ENCODE measurements around the gene CDC42. TPM values are rescaled to one million over a fixed set of nuclear protein-coding genes. Genes with fewer than 3 reads are reported as not detected.

CDC42 gene
- polyA plus RNA-seq, 1 donor from 2014 or later, result 913 TPM

- no peak overlapping the region for H3K4me3 ChIP-seq (ENCODE audit: low read length)
- no peaks in the 10 kb centered on the region for H3K9me2 ChIP-seq (ENCODE audit: insufficient read depth, low read length)
- no peaks in the 10 kb centered on the region for H3F3A ChIP-seq (ENCODE audit: insufficient read depth, low read length, poor library complexity, severe bottlenecking)
- H3K9me3 ChIP-seq (ENCODE audit: low read length), result no peaks in the 10 kb centered on the region
- TF ChIP-seq EZH2 (IDR thresholded peaks at IDR 0.05; ENCODE audit: borderline replicate concordance, insufficient read depth, low read length, poor library complexity, severe bottlenecking) (no peak), TAF1 (IDR thresholded peaks at IDR 0.05; ENCODE audit: low read depth) (no peak), RAD21 (conservative IDR thresholded peaks at IDR 0.05) (peak; percentile 79), SMC3 (conservative IDR thresholded peaks at IDR 0.05; ENCODE audit: poor library complexity) (peak; percentile 77), EP300 (conservative IDR thresholded peaks at IDR 0.05; ENCODE audit: poor library complexity, severe bottlenecking) (no peak), POLR2AphosphoS5 (IDR thresholded peaks at IDR 0.05) (no peak), MXI1 (conservative IDR thresholded peaks at IDR 0.05; ENCODE audit: poor library complexity, severe bottlenecking) (no peak)
- TF ChIP-seq, protein P1, sequence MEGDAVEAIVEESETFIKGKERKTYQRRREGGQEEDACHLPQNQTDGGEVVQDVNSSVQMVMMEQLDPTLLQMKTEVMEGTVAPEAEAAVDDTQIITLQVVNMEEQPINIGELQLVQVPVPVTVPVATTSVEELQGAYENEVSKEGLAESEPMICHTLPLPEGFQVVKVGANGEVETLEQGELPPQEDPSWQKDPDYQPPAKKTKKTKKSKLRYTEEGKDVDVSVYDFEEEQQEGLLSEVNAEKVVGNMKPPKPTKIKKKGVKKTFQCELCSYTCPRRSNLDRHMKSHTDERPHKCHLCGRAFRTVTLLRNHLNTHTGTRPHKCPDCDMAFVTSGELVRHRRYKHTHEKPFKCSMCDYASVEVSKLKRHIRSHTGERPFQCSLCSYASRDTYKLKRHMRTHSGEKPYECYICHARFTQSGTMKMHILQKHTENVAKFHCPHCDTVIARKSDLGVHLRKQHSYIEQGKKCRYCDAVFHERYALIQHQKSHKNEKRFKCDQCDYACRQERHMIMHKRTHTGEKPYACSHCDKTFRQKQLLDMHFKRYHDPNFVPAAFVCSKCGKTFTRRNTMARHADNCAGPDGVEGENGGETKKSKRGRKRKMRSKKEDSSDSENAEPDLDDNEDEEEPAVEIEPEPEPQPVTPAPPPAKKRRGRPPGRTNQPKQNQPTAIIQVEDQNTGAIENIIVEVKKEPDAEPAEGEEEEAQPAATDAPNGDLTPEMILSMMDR (IDR thresholded peaks at IDR 0.05; ENCODE audit: poor library complexity, severe bottlenecking), result peak; percentile 72
- no peaks in the 10 kb centered on the region for H3K36me3 ChIP-seq (ENCODE audit: insufficient read depth, low read length)
- no peaks in the 10 kb centered on the region for H3K79me2 ChIP-seq (replicated peaks; ENCODE audit: insufficient read depth, low read length)
- H3K4me2 ChIP-seq (ENCODE audit: low read length), result no peak overlapping the region
- no peaks in the 10 kb centered on the region for H3K27me3 ChIP-seq (ENCODE audit: insufficient read depth, low read depth, low read length)
- H3K27ac ChIP-seq (ENCODE audit: low read length), result no peak overlapping the region
- no peak overlapping the region for H2AFZ ChIP-seq (ENCODE audit: low read depth, low read length)
- H3K9ac ChIP-seq (ENCODE audit: low read length), result no peak overlapping the region
- H4K20me1 ChIP-seq (ENCODE audit: insufficient read depth), result no peaks in the 10 kb centered on the region
Observed at GRCh38 chr1:22131875-22132486, 79.5 kb downstream of the CDC42 start.

DNA sequence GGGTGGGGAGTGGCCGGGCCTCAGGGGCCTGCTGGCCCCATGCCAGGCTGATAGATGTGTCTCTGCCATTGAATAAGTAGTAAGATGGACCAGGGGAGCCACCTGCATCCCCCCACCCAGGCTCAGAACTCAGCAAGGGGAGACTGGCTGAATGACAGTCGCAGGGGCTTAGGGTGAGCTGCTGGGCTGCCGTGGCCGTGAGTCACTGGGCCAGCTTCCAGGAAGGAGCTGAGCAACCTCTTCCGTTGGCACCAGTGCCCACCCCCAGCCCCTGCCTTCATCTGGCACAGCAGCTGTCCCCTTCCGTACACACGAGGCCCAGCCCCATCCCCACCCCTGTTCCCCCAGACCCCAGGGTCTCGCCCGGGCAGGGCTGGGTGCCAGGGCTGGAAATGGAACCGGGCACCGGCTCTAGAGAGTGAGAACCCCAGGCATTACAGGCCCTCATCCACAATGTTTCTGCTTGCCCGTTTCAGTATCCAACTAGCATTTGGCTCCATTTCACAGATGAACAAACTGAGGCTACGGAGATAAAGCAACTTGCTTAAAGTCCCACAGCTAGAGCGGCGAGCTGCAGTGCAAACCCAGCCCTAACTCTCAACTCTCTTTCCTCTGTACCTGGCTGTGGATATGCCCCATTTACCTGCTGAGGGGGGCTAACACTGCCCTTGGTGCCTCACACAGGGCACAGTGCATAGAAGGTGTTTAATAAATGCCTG is 80.2 kb downstream of the CDC42 start:
- no peaks in the 10 kb centered on the region for H3F3A ChIP-seq (ENCODE audit: insufficient read depth, low read length, poor library complexity, severe bottlenecking)
- no peak overlapping the region for H3K27ac ChIP-seq (ENCODE audit: low read length)
- no peak overlapping the region for H3K4me2 ChIP-seq (ENCODE audit: low read length)
- H3K9ac ChIP-seq (ENCODE audit: low read length), result no peak overlapping the region
- H3K27me3 ChIP-seq (ENCODE audit: insufficient read depth, low read depth, low read length), result no peaks in the 10 kb centered on the region
- H3K36me3 ChIP-seq (ENCODE audit: insufficient read depth, low read length), result no peaks in the 10 kb centered on the region
- no peaks in the 10 kb centered on the region for H4K20me1 ChIP-seq (ENCODE audit: insufficient read depth)
- H3K9me3 ChIP-seq (ENCODE audit: low read length), result no peaks in the 10 kb centered on the region
- no peaks in the 10 kb centered on the region for H3K79me2 ChIP-seq (replicated peaks; ENCODE audit: insufficient read depth, low read length)
- no peak overlapping the region for H2AFZ ChIP-seq (ENCODE audit: low read depth, low read length)
- no peak overlapping the region for H3K4me3 ChIP-seq (ENCODE audit: low read length)
- no peak for TF ChIP-seq EP300 (conservative IDR thresholded peaks at IDR 0.05; ENCODE audit: poor library complexity, severe bottlenecking)
- TF ChIP-seq TAF1 (IDR thresholded peaks at IDR 0.05; ENCODE audit: low read depth), result no peak
- no peak for TF ChIP-seq EZH2 (IDR thresholded peaks at IDR 0.05; ENCODE audit: borderline replicate concordance, insufficient read depth, low read length, poor library complexity, severe bottlenecking)
- TF ChIP-seq, protein P1 (IDR thresholded peaks at IDR 0.05; ENCODE audit: poor library complexity, severe bottlenecking), result no peak
- no peak for TF ChIP-seq RAD21 (conservative IDR thresholded peaks at IDR 0.05)
- no peak for TF ChIP-seq SMC3 (conservative IDR thresholded peaks at IDR 0.05; ENCODE audit: poor library complexity)
- no peak for TF ChIP-seq MXI1 (conservative IDR thresholded peaks at IDR 0.05; ENCODE audit: poor library complexity, severe bottlenecking)
- TF ChIP-seq REST (IDR thresholded peaks at IDR 0.05; ENCODE audit: borderline replicate concordance), result no peak
- no peak for TF ChIP-seq POLR2AphosphoS5 (IDR thresholded peaks at IDR 0.05)
- no peaks in the 10 kb centered on the region for H3K9me2 ChIP-seq (ENCODE audit: insufficient read depth, low read length)

All from neural cell (in vitro differentiated cells).